Right atrium auricular region (tissue), 2 donors: ENCODE measurements around the gene CCDC82. TPM values are rescaled to one million over a fixed set of nuclear protein-coding genes. Genes with fewer than 3 reads are reported as not detected.

Source experiments
- DNase-seq: peaks from one replicate; pipeline ENCODE4 v3.0.0-alpha.2; 2019; ENCODE audit warnings: low spot score
- H3K27ac ChIP-seq, 2 donors: fragments of 200-600 bp; sonication (generic); 1 replicate in 1 of 2; 2 replicates in 1 of 2; pipeline ENCODE4 v1.5.1; 2016 to 2019
- H3K27me3 ChIP-seq, 2 donors: fragments of 200-600 bp; sonication (generic); one replicate each; pipeline versions ENCODE4 v1.5.1 to v1.6.0; 2017 to 2019
- H3K36me3 ChIP-seq: fragments of 200-600 bp; sonication (generic); one replicate; pipeline ENCODE4 v1.5.1; 2016
- H3K4me1 ChIP-seq, 2 donors: fragments of 200-600 bp; sonication (generic); one replicate each; pipeline versions ENCODE4 v1.5.1 to v1.6.0; 2017 to 2019
- H3K4me3 ChIP-seq, 2 donors: fragments of 200-600 bp; sonication (generic); 1 replicate in 1 of 2; 2 replicates in 1 of 2; pipeline ENCODE4 v1.5.1; 2017 to 2019; ENCODE audit warnings: mild to moderate bottlenecking in 1 of 2, moderate library complexity in 1 of 2
- H3K9me3 ChIP-seq, 2 donors: fragments of 200-600 bp; sonication (generic); one replicate each; pipeline ENCODE4 v1.5.1; 2019
- total RNA-seq, 2 donors: library from RNA; depleted of rRNA; stranded (reverse); fragments of >200 nt; gene quantifications; one replicate each; pipeline ENCODE4 v1.1.0, GENCODE V29; 2016
- TF ChIP-seq, protein P1 (sequence below), 2 donors: fragments of 200-600 bp; sonication (generic); IDR thresholded peaks; one replicate each; pipeline ENCODE4 v1.5.1; 2019; ENCODE audit warnings: antibody characterized with exemption in 2 of 2

CCDC82 gene
- total RNA-seq, 2 donors from 2014 or later: 9.6 to 11.9 TPM

DNA sequence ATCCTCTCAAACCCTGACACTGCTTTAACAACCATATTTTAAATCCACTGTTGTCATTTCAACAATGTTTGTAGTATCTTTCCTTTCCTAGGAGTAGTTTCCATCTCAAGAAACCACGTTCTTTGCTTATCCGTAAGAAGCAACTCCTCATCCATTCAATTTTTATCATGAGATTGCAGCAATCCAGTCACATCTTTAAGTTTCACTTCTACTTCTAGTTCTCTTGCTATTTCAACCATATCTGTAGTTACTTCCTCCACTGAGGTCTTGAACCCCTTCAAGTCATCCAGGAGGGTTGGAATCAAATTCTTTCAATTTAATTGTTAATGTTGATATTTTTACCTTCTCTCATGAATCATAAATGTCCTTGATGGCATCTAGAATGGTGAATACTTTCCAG, 22.4 kb downstream of the CCDC82 start:
- Histone ChIP-seq H3K4me1 (no peaks in the 10 kb centered on the region), H3K27me3 (no peaks in the 10 kb centered on the region), H3K27ac (no peak overlapping the region), H3K36me3 (peaks cover 45% of the 10 kb centered on the region), H3K9me3 (peaks cover 0 to 7% of the 10 kb centered on the region in 2 donors), H3K4me3 (no peak overlapping the region)
- TF ChIP-seq, protein P1, sequence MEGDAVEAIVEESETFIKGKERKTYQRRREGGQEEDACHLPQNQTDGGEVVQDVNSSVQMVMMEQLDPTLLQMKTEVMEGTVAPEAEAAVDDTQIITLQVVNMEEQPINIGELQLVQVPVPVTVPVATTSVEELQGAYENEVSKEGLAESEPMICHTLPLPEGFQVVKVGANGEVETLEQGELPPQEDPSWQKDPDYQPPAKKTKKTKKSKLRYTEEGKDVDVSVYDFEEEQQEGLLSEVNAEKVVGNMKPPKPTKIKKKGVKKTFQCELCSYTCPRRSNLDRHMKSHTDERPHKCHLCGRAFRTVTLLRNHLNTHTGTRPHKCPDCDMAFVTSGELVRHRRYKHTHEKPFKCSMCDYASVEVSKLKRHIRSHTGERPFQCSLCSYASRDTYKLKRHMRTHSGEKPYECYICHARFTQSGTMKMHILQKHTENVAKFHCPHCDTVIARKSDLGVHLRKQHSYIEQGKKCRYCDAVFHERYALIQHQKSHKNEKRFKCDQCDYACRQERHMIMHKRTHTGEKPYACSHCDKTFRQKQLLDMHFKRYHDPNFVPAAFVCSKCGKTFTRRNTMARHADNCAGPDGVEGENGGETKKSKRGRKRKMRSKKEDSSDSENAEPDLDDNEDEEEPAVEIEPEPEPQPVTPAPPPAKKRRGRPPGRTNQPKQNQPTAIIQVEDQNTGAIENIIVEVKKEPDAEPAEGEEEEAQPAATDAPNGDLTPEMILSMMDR (IDR thresholded peaks at IDR 0.05): no peak
- DNase-seq: no peak

DNA sequence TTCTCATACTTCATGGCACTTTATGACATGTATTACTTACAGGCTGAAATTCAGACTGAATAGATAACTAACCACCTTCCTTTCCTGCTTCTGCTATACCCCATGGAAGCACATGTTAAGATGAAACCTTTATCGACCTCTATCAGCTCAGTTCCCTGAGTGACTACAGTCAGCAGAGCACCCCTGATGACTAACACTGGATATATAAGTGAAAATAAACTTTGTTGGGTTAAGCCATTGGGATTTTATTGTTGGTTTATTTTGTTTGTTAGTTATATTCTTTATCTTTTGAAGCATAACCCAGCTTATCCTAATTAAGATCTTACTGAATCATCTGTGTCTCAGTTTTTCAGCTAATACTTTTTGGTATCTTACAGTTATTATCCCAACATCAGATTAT, 23.7 kb downstream of the CCDC82 start:
- H3K27ac ChIP-seq: no peak overlapping the region
- TF ChIP-seq, protein P1 (IDR thresholded peaks at IDR 0.05): no peak
- no peak overlapping the region for H3K4me3 ChIP-seq
- H3K9me3 ChIP-seq: peaks cover 0 to 7% of the 10 kb centered on the region in 2 donors
- H3K4me1 ChIP-seq: no peaks in the 10 kb centered on the region
- H3K27me3 ChIP-seq: no peaks in the 10 kb centered on the region
- peaks cover 45% of the 10 kb centered on the region for H3K36me3 ChIP-seq
- DNase-seq: no peak

DNA sequence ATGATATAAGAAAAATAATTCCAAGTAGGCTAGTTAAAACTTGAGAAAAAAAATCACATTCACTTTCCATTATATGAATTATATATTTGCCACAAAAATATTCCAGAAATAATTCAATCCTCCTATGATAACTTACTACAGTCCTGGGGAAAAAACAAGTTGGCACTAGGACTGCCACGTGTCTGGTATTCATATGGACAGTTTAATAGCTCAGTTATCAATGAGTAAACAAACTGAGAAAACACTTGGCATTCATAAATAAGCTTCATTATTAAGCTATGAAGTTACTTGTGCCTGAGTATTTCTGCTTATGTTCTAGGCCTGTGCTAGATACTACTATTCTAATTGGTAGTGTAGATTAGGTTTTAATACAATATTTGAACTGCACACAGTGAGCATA, 24.2 kb downstream of the CCDC82 start:
- H3K4me3 ChIP-seq: no peak overlapping the region
- H3K27ac ChIP-seq: no peak overlapping the region
- H3K9me3 ChIP-seq: peaks cover 0 to 7% of the 10 kb centered on the region in 2 donors
- H3K27me3 ChIP-seq: no peaks in the 10 kb centered on the region
- no peak for DNase-seq
- TF ChIP-seq, protein P1 (IDR thresholded peaks at IDR 0.05): no peak
- no peaks in the 10 kb centered on the region for H3K4me1 ChIP-seq
- H3K36me3 ChIP-seq: peaks cover 41% of the 10 kb centered on the region

DNA sequence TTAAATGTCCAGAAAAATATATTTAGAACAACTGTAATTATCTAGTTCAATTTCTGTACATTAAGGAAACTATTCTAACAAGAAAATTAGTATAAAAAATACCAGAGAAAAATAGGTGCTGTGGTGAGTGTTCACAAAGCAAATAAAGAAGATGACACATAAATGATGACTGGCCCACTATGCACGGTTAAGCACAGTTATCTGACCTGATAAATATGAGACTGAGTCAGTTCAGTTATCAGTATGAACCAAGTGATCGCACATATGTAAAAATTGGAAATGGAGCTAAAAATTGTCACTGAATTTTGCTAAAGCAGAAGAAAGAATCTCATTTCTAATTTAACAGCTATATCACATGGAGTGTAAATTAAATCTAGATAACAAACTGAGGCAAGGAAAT, 27.9 kb downstream of the CCDC82 start:
- Histone ChIP-seq H3K36me3 (peaks cover 40% of the 10 kb centered on the region), H3K27me3 (no peaks in the 10 kb centered on the region), H3K4me1 (no peaks in the 10 kb centered on the region), H3K4me3 (no peak overlapping the region), H3K9me3 (no peaks in the 10 kb centered on the region), H3K27ac (no peak overlapping the region)
- TF ChIP-seq, protein P1 (IDR thresholded peaks at IDR 0.05): no peak
- no peak for DNase-seq

DNA sequence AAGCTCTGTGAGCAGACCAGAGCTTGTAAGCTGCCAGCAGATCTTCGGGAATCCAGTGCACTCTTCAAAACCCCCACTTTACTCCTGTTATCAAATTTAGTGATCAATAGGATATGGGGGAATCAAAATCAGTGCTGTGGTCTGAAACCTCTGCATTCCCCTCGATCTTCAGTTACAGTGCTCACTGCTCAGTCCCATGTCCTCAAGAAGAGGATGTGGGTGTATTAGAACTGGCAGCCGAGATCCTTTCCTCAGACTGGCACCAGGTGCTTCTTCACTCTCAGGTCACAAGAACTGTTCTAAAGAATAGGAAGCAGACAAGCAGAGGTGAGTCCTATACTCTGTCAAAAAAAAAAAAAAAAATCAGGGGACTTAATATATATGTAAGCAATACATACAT, 31.4 kb downstream of the CCDC82 start:
- no peak overlapping the region for H3K27ac ChIP-seq

DNA sequence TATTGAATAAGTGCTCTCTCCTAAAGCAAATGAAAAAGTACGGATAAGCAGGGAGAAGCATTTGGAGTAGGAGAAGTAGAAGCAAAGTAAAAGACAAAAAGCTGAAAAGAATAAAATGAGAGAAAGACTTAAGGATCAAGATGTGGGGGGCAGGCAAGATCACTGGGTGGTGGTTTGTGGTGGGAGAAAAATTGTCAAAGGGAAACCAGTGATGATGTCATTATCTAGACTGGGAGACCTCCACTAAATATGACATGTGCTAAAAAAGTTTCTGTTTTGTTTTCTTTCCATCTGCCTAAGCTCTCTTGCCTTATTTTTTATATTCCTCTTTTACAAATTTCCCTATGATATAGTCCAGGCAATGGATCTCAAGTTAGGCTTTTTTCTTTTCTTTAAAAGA, 31.9 kb downstream of the CCDC82 start:
- DNase-seq: no peak
- no peaks in the 10 kb centered on the region for H3K27me3 ChIP-seq
- H3K9me3 ChIP-seq: no peaks in the 10 kb centered on the region
- TF ChIP-seq, protein P1 (IDR thresholded peaks at IDR 0.05): no peak
- no peak overlapping the region for H3K27ac ChIP-seq
- peaks cover 30% of the 10 kb centered on the region for H3K36me3 ChIP-seq
- H3K4me1 ChIP-seq: no peaks in the 10 kb centered on the region
- H3K4me3 ChIP-seq: no peak overlapping the region

More for the DNA sequence above, 31.4 kb downstream of the CCDC82 start:
- H3K36me3 ChIP-seq: peaks cover 30% of the 10 kb centered on the region
- TF ChIP-seq, protein P1 (IDR thresholded peaks at IDR 0.05): no peak
- H3K4me3 ChIP-seq: no peak overlapping the region
- no peaks in the 10 kb centered on the region for H3K27me3 ChIP-seq
- no peaks in the 10 kb centered on the region for H3K4me1 ChIP-seq
- no peaks in the 10 kb centered on the region for H3K9me3 ChIP-seq
- no peak for DNase-seq
